Amniotic epithelial cell (primary cell): ENCODE results near the gene STAT6.
"Not testable (repeated sequence)": the region's sequence is repeated elsewhere in the genome, so short reads cannot be mapped to it uniquely, and the experiment has no call there.

Source experiments
- DNase-seq: peaks from one replicate; pipeline ENCODE4 v3.0.0-alpha.2; 2010; ENCODE audit warnings: low read depth

STAT6 gene

GRCh38 chr12:57126061-57126460 is 14.9 kb upstream of the STAT6 start:
- DNase-seq: no peak

DNA sequence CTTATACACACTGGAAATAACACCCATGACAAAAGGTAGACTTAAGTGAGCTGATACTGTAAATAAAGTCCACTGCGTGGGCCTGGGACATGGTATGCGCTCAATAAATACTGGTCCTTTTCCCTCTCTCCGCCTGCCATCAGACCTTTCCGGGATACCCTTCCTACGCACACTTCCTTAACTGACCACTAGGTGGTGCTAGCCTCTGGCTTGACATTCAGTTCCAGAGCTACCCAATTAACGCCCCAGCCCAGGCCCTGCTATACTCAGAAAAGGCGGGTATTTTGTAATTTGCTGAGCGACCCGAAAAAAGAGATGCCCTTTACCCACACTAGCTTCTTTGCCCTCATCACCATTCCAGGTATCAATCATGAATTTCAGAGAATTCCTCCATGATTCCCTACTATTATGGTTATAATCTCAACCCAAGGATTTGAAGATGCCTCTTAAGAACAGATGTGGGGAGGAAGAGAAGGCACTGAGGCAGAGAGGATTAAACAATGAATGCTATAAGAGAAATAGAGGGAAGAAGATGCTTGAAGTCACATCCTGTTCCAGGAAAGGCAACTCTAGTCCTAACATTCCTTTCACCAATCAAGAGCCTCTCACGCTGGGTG is 13.2 kb upstream of the STAT6 start:
- DNase-seq: peak; percentile 53

DNA sequence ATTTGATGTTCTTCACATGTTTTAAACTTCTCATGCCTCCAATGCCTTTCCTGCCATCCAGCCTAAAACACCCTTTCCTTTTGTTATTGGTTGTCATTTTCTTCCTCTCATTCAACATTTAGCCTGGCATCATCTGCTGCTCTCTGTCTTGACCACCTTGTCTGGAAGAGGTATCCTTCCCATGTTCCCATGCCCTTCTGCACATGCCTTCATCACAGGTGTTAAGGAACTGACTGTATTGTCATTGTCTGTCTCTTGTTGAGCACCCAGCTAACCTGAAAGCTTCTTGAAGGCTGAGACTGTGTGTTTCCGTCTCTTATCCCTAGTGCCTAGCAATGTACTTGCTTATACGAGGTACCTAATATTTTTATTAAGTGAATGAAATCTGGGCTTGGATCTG is 12.7 kb upstream of the STAT6 start:
- no peak for DNase-seq

GRCh38 chr12:57120718-57121117 is 9.6 kb upstream of the STAT6 start:
- not testable (repeated sequence) for DNase-seq

DNA sequence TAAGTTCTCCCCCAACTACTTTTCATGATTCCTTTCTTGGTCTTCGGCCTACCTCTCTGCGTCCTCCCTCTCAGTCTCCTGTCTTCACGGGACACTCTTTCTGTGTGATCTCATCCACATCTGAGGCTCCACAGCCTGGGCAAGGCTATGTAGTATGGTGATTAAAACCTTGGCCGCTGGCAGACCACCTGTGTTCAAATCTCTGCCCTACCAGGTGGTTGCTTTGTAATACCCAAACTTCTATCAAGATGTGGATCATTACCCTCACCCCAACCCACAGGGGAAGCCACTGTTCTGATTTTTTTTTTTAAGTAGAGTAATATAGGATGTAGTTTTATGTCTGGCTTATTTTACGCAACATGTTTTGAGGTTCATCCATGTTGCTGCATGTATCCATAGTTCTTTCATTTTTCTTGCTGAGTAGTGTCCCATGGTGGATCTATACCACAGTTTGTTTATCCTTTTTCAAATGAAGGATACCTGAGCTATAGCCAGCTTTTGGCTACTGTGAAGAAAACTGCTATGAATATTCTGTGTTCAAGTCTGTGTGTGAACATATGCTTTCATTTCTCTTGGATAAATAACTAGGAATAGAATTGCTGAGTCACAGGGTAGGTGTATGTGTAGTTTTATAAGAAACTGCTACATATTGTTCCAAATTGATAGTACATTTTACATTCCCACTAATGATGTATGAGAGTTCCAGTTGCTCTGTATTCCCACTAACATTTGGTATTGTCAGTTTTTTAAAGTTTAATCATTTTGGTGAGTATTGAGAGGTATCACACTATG is 8.3 kb upstream of the STAT6 start:
- DNase-seq: no peak

DNA sequence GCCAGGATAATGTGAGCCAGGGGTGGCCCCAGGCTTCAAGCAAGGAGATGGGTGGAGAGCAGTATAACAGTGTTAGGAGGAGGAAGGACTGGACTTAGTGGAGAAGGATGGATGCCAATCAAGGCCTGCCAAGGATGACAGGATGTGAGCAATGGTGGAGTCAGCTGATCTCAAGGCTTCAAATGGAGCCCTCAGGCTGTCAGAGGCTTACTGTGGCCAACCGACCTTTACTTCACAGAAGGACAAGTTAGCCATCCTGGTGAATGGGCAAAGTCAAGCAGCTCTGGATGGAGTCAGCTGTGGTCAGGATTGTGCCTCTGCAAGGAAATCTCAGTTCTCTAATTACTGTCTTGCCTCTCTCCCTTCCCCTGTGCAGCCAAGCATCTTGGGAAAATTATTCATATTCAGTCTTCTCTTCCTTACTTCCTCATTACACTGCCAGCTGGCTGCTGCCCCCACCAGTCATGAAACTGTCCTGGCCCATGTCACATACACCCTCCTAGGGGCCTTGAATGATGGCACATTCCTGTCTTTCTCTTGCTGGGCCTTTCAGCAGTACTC is 7.6 kb upstream of the STAT6 start:
- no peak for DNase-seq

DNA sequence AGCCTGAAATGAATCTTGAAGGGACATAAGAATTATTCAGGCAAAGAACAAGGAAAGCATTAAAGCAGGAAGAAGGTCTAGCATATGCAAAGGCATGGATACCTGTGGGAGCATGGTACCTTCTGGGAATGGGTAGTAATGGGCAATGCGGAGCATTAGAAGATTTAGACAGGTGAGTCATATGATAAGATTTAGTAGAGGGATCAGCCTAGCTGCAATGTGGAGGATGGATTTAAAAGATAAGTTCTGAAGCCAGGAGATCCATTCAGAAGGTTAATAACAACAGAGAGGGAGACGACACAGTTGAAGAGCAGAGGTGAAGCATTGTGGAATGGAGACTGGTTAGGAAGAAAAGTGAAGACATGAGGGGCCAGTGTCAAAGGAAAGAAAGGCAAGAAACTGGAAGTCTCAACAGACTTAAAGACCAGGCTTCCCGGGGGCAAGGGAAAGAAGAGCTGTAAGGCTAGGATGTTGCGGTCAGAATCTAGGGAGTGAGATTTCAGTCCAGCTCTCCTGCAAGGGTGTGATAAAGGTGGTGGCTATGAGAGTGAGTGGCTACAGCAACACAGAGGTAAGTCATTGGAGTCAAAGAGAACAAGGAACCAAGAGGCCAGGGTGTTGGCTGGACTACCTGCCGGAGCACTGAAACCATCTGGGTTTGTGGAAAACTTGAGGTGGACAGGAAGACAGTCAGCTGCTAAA is 5.6 kb upstream of the STAT6 start:
- DNase-seq: no peak

GRCh38 chr12:57112492-57113294 is 1.5 kb upstream of the STAT6 start:
- no peak for DNase-seq

- DNase-seq: no peak
These were observed 795 bp downstream of the STAT6 start for GRCh38 chr12:57110104-57111030.

DNA sequence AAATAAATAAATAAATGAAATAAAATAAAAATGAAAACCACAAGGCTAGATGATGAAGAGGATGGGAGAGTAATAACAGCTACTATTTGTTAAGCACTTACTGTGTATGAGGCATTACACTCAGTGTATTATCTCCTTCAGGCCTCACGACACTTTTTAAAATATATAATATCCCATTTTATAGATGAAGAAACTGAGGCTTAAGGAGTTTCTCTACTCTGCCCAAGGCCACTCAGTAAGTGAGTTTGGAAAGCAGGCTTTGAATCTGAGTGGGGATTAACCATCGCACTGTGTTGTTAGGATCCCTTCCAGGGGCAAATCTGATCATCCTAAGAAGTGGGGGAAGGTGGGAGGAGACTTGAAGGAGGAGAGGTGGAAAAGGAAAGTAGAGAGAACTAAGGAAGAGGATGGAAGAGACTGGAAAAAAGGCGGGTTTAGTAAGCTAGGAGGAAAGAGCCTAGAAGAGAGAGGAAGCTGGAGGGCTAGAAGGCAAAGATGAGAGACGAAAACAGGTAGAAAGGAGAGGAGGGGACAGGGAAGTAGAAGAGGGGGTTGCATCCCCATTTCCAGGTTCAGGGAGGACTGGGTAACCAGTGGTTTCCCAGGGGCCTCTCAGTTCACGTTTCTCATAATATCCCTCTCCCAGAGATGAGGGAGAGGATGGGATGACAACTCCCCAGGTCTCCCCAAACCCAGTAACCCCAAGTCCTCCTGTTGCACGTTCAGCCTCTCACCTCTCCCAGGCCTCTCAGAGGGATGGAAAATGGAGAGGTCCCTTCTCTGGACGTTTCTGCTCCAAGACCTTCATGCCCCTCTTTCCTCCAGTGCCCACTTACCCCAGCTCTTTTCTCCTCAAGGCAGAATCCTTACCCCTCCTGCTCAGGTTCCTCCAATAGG is 1.7 kb downstream of the STAT6 start:
- no peak for DNase-seq

DNA sequence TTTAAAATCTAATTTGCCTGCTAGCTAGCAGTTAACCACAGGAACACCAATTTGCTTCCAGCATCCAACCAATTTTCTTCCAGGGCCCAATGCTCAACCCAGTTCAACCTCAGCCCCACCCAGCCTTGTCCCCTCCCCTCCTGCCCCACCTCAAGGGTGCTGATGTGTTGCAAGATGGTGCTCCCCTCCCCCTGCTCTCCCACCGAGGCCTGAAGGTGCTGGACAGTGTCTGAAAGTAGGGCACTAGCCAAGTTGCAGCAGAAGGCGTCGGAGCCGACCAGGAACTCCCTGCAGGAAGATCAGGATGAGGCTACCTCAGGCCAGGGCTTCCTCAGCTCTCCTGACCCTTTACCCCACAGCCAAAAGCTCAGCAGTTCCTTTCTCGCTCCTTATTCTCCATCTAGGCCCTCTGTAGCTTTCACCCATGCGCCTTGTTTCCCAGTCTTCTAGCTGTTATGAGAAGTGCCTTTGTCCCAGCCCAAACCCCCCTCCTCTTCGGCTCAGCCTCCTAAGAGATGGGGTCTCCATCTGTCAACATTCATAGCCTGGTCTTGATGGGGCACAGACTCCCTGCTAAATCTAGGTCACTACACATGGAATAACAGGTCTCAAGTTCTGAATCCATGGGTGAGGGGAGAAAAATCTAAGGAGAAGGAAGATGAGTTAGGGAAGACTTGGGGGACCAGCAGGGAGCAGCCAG is 3.6 kb downstream of the STAT6 start:
- peak; percentile 62 for DNase-seq

DNA sequence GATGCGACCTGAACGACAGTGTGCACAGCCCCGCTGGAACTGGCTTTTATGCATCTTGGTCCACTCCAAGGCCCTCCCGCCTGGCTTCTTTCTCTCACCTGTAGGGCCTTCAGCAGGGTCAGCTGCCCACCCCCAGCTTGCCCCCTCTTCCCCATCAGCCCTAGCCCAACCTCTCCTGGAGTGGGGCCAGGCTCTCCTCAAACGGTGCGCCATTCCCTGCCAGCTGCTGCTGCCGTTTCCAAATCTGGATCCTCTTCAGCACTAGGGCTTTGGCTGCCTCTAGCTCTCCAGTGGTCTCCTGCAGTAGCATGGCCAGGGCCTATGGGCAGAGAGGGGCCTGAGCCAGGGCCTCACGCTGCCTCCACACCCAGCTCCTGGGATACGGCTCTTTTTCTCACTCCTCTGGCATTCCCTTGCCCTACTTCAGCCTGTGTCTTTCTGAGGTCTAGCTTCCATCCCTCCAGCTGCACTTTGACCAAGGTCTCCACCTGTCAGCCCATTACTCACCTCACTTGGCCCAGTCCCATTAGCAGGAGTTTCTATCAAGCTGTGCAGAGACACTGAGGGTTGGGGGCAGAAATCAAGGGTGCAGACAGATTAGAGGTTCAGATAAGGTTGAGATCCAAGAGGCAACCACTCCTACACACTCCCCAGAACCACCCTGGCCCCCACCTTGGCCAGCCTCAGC is 5.0 kb downstream of the STAT6 start:
- no peak for DNase-seq

- DNase-seq: no peak
These were observed 6.0 kb downstream of the STAT6 start for GRCh38 chr12:57105011-57105753.

DNA sequence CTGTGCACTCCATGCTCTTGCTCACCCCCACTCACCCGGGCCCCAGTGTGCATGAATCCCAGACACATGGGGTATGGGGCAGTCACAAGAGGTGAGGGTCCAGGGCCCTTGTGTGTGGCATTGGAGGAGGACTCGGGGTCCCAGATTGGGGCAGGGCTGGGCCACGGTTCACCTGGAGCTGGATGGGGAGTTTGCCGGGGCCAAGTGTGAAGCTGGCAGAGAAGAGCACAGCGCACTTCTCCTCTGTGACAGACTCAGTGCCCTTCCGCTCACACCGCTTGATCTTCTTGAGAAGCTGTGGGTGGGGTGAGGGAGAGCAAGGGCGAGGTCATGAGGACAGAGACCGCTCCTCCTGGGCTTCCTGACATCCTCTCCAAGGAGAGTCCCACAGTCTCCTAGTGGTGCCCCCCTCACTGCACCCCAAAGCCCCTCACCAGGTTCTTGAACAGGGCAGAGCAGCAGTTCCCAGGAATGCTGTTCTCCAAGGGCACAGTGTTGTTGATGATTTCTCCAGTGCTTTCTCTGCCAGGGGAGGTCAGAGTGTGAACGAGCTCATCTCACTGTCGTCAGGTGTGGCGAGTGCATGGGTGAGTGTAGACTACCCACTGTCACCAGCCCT is 6.8 kb downstream of the STAT6 start:
- no peak for DNase-seq

DNA sequence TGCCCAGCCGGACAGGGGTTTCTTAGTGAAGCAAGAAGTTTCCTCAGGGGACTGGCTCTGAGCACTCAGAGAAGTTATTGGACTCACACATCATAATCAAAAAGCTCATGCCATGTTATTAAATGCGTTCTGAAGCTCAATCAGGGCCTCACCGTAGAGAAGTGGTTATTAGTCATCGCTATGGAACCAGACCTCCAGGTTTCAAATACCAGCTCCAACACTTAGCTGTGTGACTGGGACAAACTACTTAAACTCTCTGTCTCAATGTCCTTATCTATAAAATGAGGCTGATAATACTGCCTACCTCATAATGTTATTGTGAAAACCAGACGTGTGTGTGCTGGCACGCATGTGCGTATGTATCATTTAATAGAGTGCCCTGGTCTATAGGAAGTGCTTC is 7.3 kb downstream of the STAT6 start:
- DNase-seq: no peak

GRCh38 chr12:57101892-57102695 is 9.1 kb downstream of the STAT6 start:
- DNase-seq: peak; percentile 71

GRCh38 chr12:57099766-57100165 is 11.4 kb downstream of the STAT6 start:
- DNase-seq: no peak
